ENCODE results near the gene EXT2. TPM values are rescaled to one million over a fixed set of nuclear protein-coding genes. Genes with fewer than 3 reads are reported as not detected.

EXT2 gene
- total RNA-seq, 1 experiment from 2014 or later, result 39.1 TPM

DNA sequence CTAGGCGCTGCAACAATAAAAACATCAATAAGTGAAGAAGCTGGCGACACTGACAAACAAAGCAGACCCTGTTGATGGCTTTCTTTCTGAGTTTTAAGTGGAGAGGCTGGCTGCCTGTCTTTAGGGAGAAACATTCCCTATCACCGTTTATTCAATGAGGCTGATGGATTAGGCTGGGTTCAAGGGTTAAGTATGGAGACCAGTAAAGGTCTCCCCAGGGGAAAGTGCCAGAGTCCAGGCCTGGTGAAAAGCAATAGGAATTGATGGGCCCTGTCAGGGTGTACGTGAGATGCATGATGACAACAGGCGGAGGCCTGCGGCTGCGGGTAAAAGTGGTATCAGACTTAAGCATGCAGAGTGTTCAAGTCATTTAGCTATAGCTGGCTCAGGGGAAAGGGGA, 111.8 kb downstream of the EXT2 start:
- POLR2A ChIA-PET, result no interaction called here
- ATAC-seq, result no peak
- Mint-ChIP-seq H3K36me3 (peaks cover 10% of the 10 kb centered on the region), H3K4me1 (peaks cover 7% of the 10 kb centered on the region; the same call in 1 of the 2 replicates), H3K27ac (no peak overlapping the region), H3K27me3 (ENCODE audit: low read depth) (no peaks in the 10 kb centered on the region), H3K9me3 (peaks cover 8% of the 10 kb centered on the region), H3K4me3 (no peak overlapping the region)
- no peak for DNase-seq (ENCODE audit: low spot score)
- CTCF ChIA-PET, result interaction anchor here (0.7 to 1.4 kb wide), 2 partner anchors 30 to 74 kb away, joined by 3 to 5 read pairs; no protein-coding TSS in a partner anchor
- TF ChIP-seq ZNF317 (CRISPR knock-in tag; IDR thresholded peaks at IDR 0.05; ENCODE audit: borderline replicate concordance, low read depth), result 0 out of 2 replicates have a peak, but pooled peaks have one; percentile 41
- TF ChIP-seq, protein P1, sequence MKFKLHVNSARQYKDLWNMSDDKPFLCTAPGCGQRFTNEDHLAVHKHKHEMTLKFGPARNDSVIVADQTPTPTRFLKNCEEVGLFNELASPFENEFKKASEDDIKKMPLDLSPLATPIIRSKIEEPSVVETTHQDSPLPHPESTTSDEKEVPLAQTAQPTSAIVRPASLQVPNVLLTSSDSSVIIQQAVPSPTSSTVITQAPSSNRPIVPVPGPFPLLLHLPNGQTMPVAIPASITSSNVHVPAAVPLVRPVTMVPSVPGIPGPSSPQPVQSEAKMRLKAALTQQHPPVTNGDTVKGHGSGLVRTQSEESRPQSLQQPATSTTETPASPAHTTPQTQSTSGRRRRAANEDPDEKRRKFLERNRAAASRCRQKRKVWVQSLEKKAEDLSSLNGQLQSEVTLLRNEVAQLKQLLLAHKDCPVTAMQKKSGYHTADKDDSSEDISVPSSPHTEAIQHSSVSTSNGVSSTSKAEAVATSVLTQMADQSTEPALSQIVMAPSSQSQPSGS (CRISPR knock-in tag; IDR thresholded peaks at IDR 0.05; ENCODE audit: borderline replicate concordance, low read depth), result no peak
- no peak for TF ChIP-seq FOXP1 (CRISPR knock-in tag; IDR thresholded peaks at IDR 0.05; ENCODE audit: borderline replicate concordance)

DNA sequence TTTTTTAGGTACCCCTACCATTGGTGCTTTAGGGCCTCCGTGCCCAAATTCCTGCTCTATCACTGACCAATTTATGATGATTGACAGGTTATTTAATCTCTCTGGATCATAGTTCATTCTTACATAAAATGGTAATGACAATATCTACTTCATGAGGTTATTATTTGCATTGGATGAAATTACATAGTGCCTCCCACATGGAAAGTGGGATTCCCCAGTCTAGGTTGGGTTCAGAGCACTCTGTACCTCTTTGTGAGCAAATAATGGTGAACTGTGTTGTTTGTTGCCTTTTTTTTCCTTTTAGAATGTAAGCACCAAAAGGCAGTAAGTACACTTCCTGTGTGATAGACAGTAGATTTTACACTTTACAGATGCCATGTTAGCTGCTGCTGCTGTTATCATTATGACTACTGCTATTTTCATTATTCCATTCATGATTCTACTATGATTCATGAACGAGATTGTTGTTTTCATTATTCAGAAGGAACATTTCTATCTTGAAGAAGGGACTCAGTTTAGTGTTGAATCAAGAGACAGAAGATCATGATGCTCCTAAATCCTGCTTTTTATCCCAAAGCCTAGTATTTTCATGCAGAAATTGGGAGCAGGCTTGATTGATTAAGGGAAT, 113.6 kb downstream of the EXT2 start:
- H3K27ac Mint-ChIP-seq, result no peak overlapping the region
- TF ChIP-seq JAZF1 (CRISPR knock-in tag; IDR thresholded peaks at IDR 0.05), result no peak
- no peak for TF ChIP-seq ZNF138 (CRISPR knock-in tag; conservative IDR thresholded peaks at IDR 0.05)
- TF ChIP-seq CREM (CRISPR knock-in tag; IDR thresholded peaks at IDR 0.05), result no peak
- no peak for TF ChIP-seq EMX1 (CRISPR knock-in tag; IDR thresholded peaks at IDR 0.05)
- no peak for TF ChIP-seq TEAD1 (CRISPR knock-in tag; IDR thresholded peaks at IDR 0.05)
- TF ChIP-seq ZNF396 (CRISPR knock-in tag; IDR thresholded peaks at IDR 0.05; ENCODE audit: borderline replicate concordance), result no peak
- TF ChIP-seq, protein P2, sequence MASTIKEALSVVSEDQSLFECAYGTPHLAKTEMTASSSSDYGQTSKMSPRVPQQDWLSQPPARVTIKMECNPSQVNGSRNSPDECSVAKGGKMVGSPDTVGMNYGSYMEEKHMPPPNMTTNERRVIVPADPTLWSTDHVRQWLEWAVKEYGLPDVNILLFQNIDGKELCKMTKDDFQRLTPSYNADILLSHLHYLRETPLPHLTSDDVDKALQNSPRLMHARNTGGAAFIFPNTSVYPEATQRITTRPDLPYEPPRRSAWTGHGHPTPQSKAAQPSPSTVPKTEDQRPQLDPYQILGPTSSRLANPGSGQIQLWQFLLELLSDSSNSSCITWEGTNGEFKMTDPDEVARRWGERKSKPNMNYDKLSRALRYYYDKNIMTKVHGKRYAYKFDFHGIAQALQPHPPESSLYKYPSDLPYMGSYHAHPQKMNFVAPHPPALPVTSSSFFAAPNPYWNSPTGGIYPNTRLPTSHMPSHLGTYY (CRISPR knock-in tag; IDR thresholded peaks at IDR 0.05), result no peak
- TF ChIP-seq, protein P3, sequence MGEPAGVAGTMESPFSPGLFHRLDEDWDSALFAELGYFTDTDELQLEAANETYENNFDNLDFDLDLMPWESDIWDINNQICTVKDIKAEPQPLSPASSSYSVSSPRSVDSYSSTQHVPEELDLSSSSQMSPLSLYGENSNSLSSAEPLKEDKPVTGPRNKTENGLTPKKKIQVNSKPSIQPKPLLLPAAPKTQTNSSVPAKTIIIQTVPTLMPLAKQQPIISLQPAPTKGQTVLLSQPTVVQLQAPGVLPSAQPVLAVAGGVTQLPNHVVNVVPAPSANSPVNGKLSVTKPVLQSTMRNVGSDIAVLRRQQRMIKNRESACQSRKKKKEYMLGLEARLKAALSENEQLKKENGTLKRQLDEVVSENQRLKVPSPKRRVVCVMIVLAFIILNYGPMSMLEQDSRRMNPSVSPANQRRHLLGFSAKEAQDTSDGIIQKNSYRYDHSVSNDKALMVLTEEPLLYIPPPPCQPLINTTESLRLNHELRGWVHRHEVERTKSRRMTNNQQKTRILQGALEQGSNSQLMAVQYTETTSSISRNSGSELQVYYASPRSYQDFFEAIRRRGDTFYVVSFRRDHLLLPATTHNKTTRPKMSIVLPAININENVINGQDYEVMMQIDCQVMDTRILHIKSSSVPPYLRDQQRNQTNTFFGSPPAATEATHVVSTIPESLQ (CRISPR knock-in tag; IDR thresholded peaks at IDR 0.05), result no peak
- TF ChIP-seq, protein P4, sequence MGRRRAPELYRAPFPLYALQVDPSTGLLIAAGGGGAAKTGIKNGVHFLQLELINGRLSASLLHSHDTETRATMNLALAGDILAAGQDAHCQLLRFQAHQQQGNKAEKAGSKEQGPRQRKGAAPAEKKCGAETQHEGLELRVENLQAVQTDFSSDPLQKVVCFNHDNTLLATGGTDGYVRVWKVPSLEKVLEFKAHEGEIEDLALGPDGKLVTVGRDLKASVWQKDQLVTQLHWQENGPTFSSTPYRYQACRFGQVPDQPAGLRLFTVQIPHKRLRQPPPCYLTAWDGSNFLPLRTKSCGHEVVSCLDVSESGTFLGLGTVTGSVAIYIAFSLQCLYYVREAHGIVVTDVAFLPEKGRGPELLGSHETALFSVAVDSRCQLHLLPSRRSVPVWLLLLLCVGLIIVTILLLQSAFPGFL (CRISPR knock-in tag; IDR thresholded peaks at IDR 0.05; ENCODE audit: borderline replicate concordance), result no peak
- TF ChIP-seq PRRX2 (CRISPR knock-in tag; IDR thresholded peaks at IDR 0.05), result no peak
- TF ChIP-seq ZNF317 (CRISPR knock-in tag; IDR thresholded peaks at IDR 0.05; ENCODE audit: borderline replicate concordance, low read depth), result no peak
- DNase-seq (ENCODE audit: low spot score), result no peak

DNA sequence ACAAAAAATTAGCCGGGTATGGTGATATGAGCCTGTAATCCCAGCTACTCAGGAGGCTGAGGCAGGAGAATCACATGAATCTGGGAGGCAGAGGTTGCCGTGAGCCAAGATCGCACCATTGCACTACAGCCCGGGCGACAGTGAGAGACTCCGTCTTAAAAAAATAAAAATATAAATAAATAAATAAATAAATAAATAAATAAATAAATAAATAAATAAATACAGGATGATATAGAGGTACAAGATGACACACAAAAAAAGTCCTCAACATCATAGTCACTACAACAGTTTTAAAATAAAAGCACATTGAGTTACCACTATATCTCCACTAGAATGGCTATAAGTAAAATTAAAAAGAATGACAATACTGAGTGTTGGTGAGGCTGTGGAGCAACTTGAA, 116.7 kb downstream of the EXT2 start:
- ChIA-PET POLR2A (no interaction called here), CTCF (no interaction called here)
- no peaks in the 10 kb centered on the region for H3K4me1 Mint-ChIP-seq
- H3K9me3 Mint-ChIP-seq, result peaks cover 17% of the 10 kb centered on the region
- H3K27ac Mint-ChIP-seq, result no peak overlapping the region
- no peak for ATAC-seq
- H3K27me3 Mint-ChIP-seq (ENCODE audit: low read depth), result no peaks in the 10 kb centered on the region
- peaks cover 11% of the 10 kb centered on the region for H3K36me3 Mint-ChIP-seq
- TF ChIP-seq ATF1 (CRISPR knock-in tag; IDR thresholded peaks at IDR 0.05) (no peak), FOXP1 (CRISPR knock-in tag; IDR thresholded peaks at IDR 0.05; ENCODE audit: borderline replicate concordance) (no peak)
- no peak overlapping the region for H3K4me3 Mint-ChIP-seq
- no peak for DNase-seq (ENCODE audit: low spot score)

More for the DNA sequence above, 113.6 kb downstream of the EXT2 start:
- H3K36me3 Mint-ChIP-seq, result peaks cover 11% of the 10 kb centered on the region
- peaks cover 17% of the 10 kb centered on the region for H3K9me3 Mint-ChIP-seq
- H3K4me3 Mint-ChIP-seq, result no peak overlapping the region
- ChIA-PET CTCF (no interaction called here), POLR2A (no interaction called here)
- no peak for ATAC-seq
- 0 out of 2 replicates have a peak, but pooled peaks cover 4% of the 10 kb centered on the region for H3K4me1 Mint-ChIP-seq
- no peaks in the 10 kb centered on the region for H3K27me3 Mint-ChIP-seq (ENCODE audit: low read depth)

All from WTC11 (cell line).